K562 (cell line): ENCODE data around the gene DENND5B. TPM values are rescaled to one million over a fixed set of nuclear protein-coding genes. Genes with fewer than 3 reads are reported as not detected.

Source experiments
- FIP1L1 ChIP-seq: fragments of 200-400 bp; formaldehyde crosslinking; IDR thresholded peaks from 2 replicates; pipeline ENCODE4 v1.6.1; 2018; ENCODE audit warnings: mild to moderate bottlenecking, low read depth, low read length; ENCODE audit not compliant: poor library complexity, severe bottlenecking
- PBX2 ChIP-seq, 2 experiments: IDR thresholded peaks in 1 of 2; conservative IDR thresholded peaks in 1 of 2; 2 replicates each; pipeline ENCODE4 v1.6.1; 2016; ENCODE audit warnings: low read depth in 2 of 2, mild to moderate bottlenecking in 1 of 2, missing compliant biosample characterization in 1 of 2, missing genetic modification characterization in 1 of 2, moderate library complexity in 1 of 2
- PHB2 ChIP-seq: fragments of 450-650 bp; IDR thresholded peaks from 2 replicates; pipeline ENCODE4 v1.6.1; 2017; ENCODE audit warnings: low read depth
- PRDM10 ChIP-seq: fragments of 450-650 bp; IDR thresholded peaks from 2 replicates; pipeline ENCODE4 v1.6.1; 2018; ENCODE audit not compliant: partially characterized antibody
- SNAPC5 ChIP-seq: fragments of 250-450 bp; sonication (Bioruptor Pico); IDR thresholded peaks from 2 replicates; pipeline ENCODE4 v1.8.0; 2021; ENCODE audit warnings: moderate library complexity, mild to moderate bottlenecking, inconsistent platforms
- TFAM ChIP-seq: fragments of 250-450 bp; sonication (Bioruptor Pico); conservative IDR thresholded peaks from 2 replicates; pipeline ENCODE4 v1.5.0; 2021; ENCODE audit warnings: mild to moderate bottlenecking, moderate library complexity
- TFE3 ChIP-seq: fragments of 450-650 bp; formaldehyde crosslinking; IDR thresholded peaks from 2 replicates; pipeline ENCODE4 v1.4.0; 2020; ENCODE audit warnings: mild to moderate bottlenecking, mixed read lengths
- ZNF23 ChIP-seq: fragments of 250-450 bp; sonication (Bioruptor Pico); IDR thresholded peaks from 2 replicates; pipeline ENCODE4 v1.4.0; 2020; ENCODE audit warnings: mild to moderate bottlenecking
- polyA plus RNA-seq, 8 experiments: library from polyadenylated mRNA; depleted of rRNA in 4 of 8; stranded (reverse) in 5 of 8; unstranded in 3 of 8; fragments of >200 nt; fragmentation: Nextera tagmentation in 2 of 8; fragmentation: Illumina TruSeq in 1 of 8; extraction: Ambion mirVana in 2 of 8; extraction: Trizol in 1 of 8; gene quantifications; 2 replicates each; pipeline versions ENCODE4 v1.2.1 to v1.2.3, GENCODE V29; 2011 to 2014; ENCODE audit warnings: inconsistent platforms in 1 of 8, missing spikeins in 1 of 8
- total RNA-seq, 7 experiments: library from RNA; depleted of rRNA in 6 of 7; stranded (reverse); fragments of >200 nt in 6 of 7; fragmentation: Illumina TruSeq in 2 of 7; extraction: Trizol in 2 of 7; gene quantifications; 2 replicates each; pipeline versions ENCODE4 v1.2.1 to v1.2.3, GENCODE V29; 2011 to 2021; ENCODE audit warnings: low replicate concordance in 1 of 7

DENND5B gene
- total and polyA plus RNA-seq, 9 of the 15 experiments (the other 6 are each of a cell fraction or from before 2014, with no cell fraction given): 0.99 to 6.0 (median 3.6) TPM

GRCh38 chr12:31393004-31393550 is 197.9 kb downstream of the DENND5B start (continued):
- TF ChIP-seq PBX2 (CRISPR knock-in tag; IDR thresholded peaks at IDR 0.05; ENCODE audit: low read depth) (no peak), PBX2 (tag; conservative IDR thresholded peaks at IDR 0.05; ENCODE audit: low read depth) (no peak), TFE3 (no peak), FIP1L1 (no peak), ZNF23 (CRISPR knock-in tag) (no peak), PHB2 (no peak), PRDM10 (no peak), SNAPC5 (no peak), TFAM (CRISPR knock-in tag) (no peak)
